Naive thymus-derived CD4-positive, alpha-beta T cell (primary cell): ENCODE measurements around the gene DUSP22. TPM values are rescaled to one million over a fixed set of nuclear protein-coding genes. Genes with fewer than 3 reads are reported as not detected.

Experiments used
- ATAC-seq: fragments of 150-1000 bp; cut with Tn5 transposase; 2 replicates; pipeline ENCODE4 v1.10.0; 2021; ENCODE audit warnings: mild to moderate bottlenecking, moderate library complexity
- CTCF ChIA-PET: fragments of 350-600 bp; sonication (Branson Sonifier 250); formaldehyde crosslinking; loops from one replicate; lab custom pipeline; 2021; ENCODE audit warnings: antibody characterized with exemption; lab: Charles Lee
- POLR2A ChIA-PET: fragments of 350-600 bp; sonication (Branson Sonifier 250); formaldehyde crosslinking; loops from one replicate; lab custom pipeline; 2021; ENCODE audit warnings: antibody characterized with exemption, inconsistent platforms; lab: Charles Lee
- DNase-seq, 9 donors: peaks; one replicate each; pipeline versions ENCODE4 v3.0.0 to v3.0.0-alpha.2; 2020 to 2022; ENCODE audit warnings: mixed read lengths in 1 of 9
- H3K27ac ChIP-seq: one replicate; pipeline ENCODE4 v1.7.0; 2013; ENCODE audit warnings: mild to moderate bottlenecking, low read depth, low read length, moderate library complexity
- H3K27me3 ChIP-seq, 2 donors: one replicate each; pipeline ENCODE4 v1.7.0; 2013; ENCODE audit warnings: low read length in 2 of 2, mild to moderate bottlenecking in 2 of 2, moderate library complexity in 2 of 2; ENCODE audit not compliant: control insufficient read depth in 2 of 2, insufficient read depth in 2 of 2
- H3K36me3 ChIP-seq, 3 experiments: 1 replicate in 2 of 3; 2 replicates in 1 of 3; pipeline ENCODE4 v1.7.0; 2013; ENCODE audit warnings: low read length in 3 of 3, mild to moderate bottlenecking in 3 of 3, moderate library complexity in 1 of 3; ENCODE audit not compliant: insufficient read depth in 3 of 3, control insufficient read depth in 2 of 3
- H3K4me1 ChIP-seq, 2 donors: one replicate each; pipeline ENCODE4 v1.7.0; 2013; ENCODE audit warnings: low read length in 2 of 2, mild to moderate bottlenecking in 2 of 2, moderate library complexity in 1 of 2; ENCODE audit not compliant: control insufficient read depth in 2 of 2, insufficient read depth in 2 of 2
- H3K4me3 ChIP-seq: 2 replicates; pipeline ENCODE4 v1.7.0; 2013; ENCODE audit warnings: mild to moderate bottlenecking, low read length
- H3K9me3 ChIP-seq, 3 experiments: 1 replicate in 2 of 3; 2 replicates in 1 of 3; pipeline ENCODE4 v1.7.0; 2013; ENCODE audit warnings: low read length in 3 of 3; ENCODE audit not compliant: control insufficient read depth in 2 of 3
- H3K27ac Mint-ChIP-seq, 9 donors: one replicate each; pipeline ENCODE4 v1.8.0; 2020 to 2022; ENCODE audit warnings: mixed read lengths in 9 of 9, mild to moderate bottlenecking in 8 of 9, moderate library complexity in 5 of 9, inconsistent platforms in 2 of 9
- H3K27me3 Mint-ChIP-seq, 5 donors: one replicate each; pipeline ENCODE4 v1.8.0; 2021 to 2022; ENCODE audit warnings: mixed read lengths in 5 of 5, mild to moderate bottlenecking in 1 of 5
- H3K36me3 Mint-ChIP-seq, 5 donors: one replicate each; pipeline ENCODE4 v1.8.0; 2020 to 2022; ENCODE audit warnings: mixed read lengths in 5 of 5, mild to moderate bottlenecking in 3 of 5, inconsistent platforms in 1 of 5
- H3K4me1 Mint-ChIP-seq, 7 donors: one replicate each; pipeline ENCODE4 v1.8.0; 2020 to 2022; ENCODE audit warnings: mixed read lengths in 7 of 7, mild to moderate bottlenecking in 3 of 7, inconsistent platforms in 1 of 7
- H3K4me3 Mint-ChIP-seq, 10 donors: one replicate each; pipeline ENCODE4 v1.8.0; 2020 to 2022; ENCODE audit warnings: mild to moderate bottlenecking in 10 of 10, mixed read lengths in 10 of 10, moderate library complexity in 6 of 10, inconsistent platforms in 2 of 10
- H3K9me3 Mint-ChIP-seq, 11 donors: one replicate each; pipeline ENCODE4 v1.8.0; 2020 to 2022; ENCODE audit warnings: mixed read lengths in 11 of 11, mild to moderate bottlenecking in 4 of 11, inconsistent platforms in 1 of 11, moderate library complexity in 1 of 11
- intact Hi-C, 2 donors: fragments of 100-400 bp; cut with micrococcal nuclease; formaldehyde crosslinking; loops; one replicate each; pipeline ENCODE4 v1.15.1; 2023
- polyA plus RNA-seq, 2 donors: library from polyadenylated mRNA; unstranded; fragments of 300-500 nt; fragmentation: Illumina TruSeq; gene quantifications; one replicate each; pipeline ENCODE4 v1.2.3, GENCODE V29; 2021
- total RNA-seq, 6 experiments: library from RNA in 5 of 6; stranded (reverse) in 5 of 6; gene quantifications; 1 replicate in 5 of 6; 2 replicates in 1 of 6; pipeline ENCODE4 v1.2.3 and lab custom pipeline; 2021 to 2026

Gene DUSP22
- total and polyA plus RNA-seq, 7 experiments from 2014 or later = 24.8 to 57.2 (median 36.6) TPM

GRCh38 chr6:310671-311070, 18.4 kb downstream of the DUSP22 start:
- Histone ChIP-seq H3K9me3 (no peaks in the 10 kb centered on the region), H3K27me3 (no peaks in the 10 kb centered on the region), H3K4me3 (no peak overlapping the region), H3K4me1 (peaks cover 0 to 9% of the 10 kb centered on the region in 2 donors), H3K36me3 (peaks cover 0 to 4% (median 0%) of the 10 kb centered on the region in 3 experiments), H3K27ac (no peak overlapping the region)
- no peak for DNase-seq
- H3K36me3 Mint-ChIP-seq = peaks cover 7 to 24% (median 11%) of the 10 kb centered on the region in 5 donors
- no peak overlapping the region for H3K4me3 Mint-ChIP-seq
- peaks cover 0 to 9% (median 0%) of the 10 kb centered on the region in 11 donors for H3K9me3 Mint-ChIP-seq
- peaks cover 14 to 25% (median 17%) of the 10 kb centered on the region in 7 donors for H3K4me1 Mint-ChIP-seq
- ATAC-seq = no peak
- intact Hi-C loops = no loop called here
- CTCF ChIA-PET = no interaction called here
- POLR2A ChIA-PET = interaction anchor here (0.8 kb wide), 1 partner anchor 112 kb away, joined by 3 read pairs; no protein-coding TSS in a partner anchor
- H3K27ac Mint-ChIP-seq = no peak overlapping the region
- no peaks in the 10 kb centered on the region for H3K27me3 Mint-ChIP-seq

- Mint-ChIP-seq H3K36me3 (peaks cover 9 to 25% (median 11%) of the 10 kb centered on the region in 5 donors), H3K4me1 (peaks cover 17 to 27% (median 20%) of the 10 kb centered on the region in 7 donors), H3K27me3 (no peaks in the 10 kb centered on the region), H3K27ac (no peak overlapping the region), H3K4me3 (no peak overlapping the region), H3K9me3 (peaks cover 0 to 9% (median 0%) of the 10 kb centered on the region in 11 donors)
- no peaks in the 10 kb centered on the region for H3K27me3 ChIP-seq
- no peak overlapping the region for H3K4me3 ChIP-seq
- H3K9me3 ChIP-seq = no peaks in the 10 kb centered on the region
- no peak for DNase-seq
- peak; percentile 20 for ATAC-seq
- POLR2A ChIA-PET = no interaction called here
- CTCF ChIA-PET = interaction anchor here (0.7 kb wide), 1 partner anchor 123 kb away, joined by 3 read pairs; no protein-coding TSS in a partner anchor
- H3K27ac ChIP-seq = no peak overlapping the region
- intact Hi-C loops = no loop called here
- H3K36me3 ChIP-seq = peaks cover 0 to 4% (median 0%) of the 10 kb centered on the region in 3 experiments
- H3K4me1 ChIP-seq = peaks cover 0 to 9% of the 10 kb centered on the region in 2 donors
Measured at GRCh38 chr6:311679-312220, 19.5 kb downstream of the DUSP22 start.

DNA sequence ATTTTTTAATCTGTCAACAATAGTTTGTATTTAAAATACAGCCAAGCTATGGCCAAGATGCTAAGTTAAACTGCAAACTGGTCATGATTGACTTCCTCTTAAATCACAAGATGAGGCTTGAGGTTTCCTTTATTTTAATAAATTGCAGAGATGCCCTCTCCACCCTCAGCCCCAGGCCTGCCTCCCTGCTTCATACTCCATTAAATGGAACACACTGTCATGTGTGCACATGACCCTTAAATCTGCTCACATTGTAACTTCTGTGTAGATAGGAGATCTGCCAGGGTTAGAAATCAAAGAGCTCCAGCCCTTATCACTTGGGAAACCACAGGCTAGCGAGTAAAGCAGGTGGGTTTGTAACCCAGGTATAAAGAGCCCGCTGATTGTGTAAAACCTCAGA, 20.8 kb downstream of the DUSP22 start:
- H3K27me3 Mint-ChIP-seq = no peaks in the 10 kb centered on the region
- no peaks in the 10 kb centered on the region for H3K9me3 ChIP-seq
- intact Hi-C loops = no loop called here
- H3K36me3 ChIP-seq = no peaks in the 10 kb centered on the region
- no peak overlapping the region for H3K27ac Mint-ChIP-seq
- POLR2A ChIA-PET = no interaction called here
- H3K27ac ChIP-seq = no peak overlapping the region
- CTCF ChIA-PET = interaction anchor here (0.7 kb wide), 1 partner anchor 32 kb away, joined by 3 read pairs; no protein-coding TSS in a partner anchor
- H3K4me1 ChIP-seq = peaks cover 0 to 9% of the 10 kb centered on the region in 2 donors
- peaks cover 17 to 41% (median 22%) of the 10 kb centered on the region in 7 donors for H3K4me1 Mint-ChIP-seq
- no peak for DNase-seq
- H3K9me3 Mint-ChIP-seq = peaks cover 0 to 8% (median 0%) of the 10 kb centered on the region in 11 donors
- peaks cover 5 to 25% (median 11%) of the 10 kb centered on the region in 5 donors for H3K36me3 Mint-ChIP-seq
- H3K4me3 Mint-ChIP-seq = peak overlapping the region in 1 of 10 donors; percentile 5
- H3K4me3 ChIP-seq = no peak overlapping the region
- ATAC-seq = peak; percentile 72
- H3K27me3 ChIP-seq = no peaks in the 10 kb centered on the region

DNA sequence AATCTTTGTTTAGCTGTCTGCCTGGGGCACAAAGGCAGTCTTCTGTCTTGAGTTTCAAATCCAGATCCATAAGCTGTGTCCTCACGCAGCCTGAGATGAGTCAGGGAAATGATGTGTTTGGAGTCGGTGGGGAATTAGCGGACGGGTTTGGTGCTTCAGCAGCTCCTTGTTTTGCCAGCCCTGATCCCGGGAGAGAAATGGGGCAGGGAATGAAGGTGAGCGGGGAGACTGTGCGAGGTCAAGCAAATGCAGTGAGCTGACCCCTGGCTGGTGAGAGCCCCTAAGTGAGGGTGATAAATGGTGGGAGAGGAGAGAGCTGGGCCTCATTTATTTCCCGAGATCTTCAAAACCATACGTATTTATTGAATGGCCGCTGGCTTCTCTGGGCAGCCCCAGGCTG, 21.6 kb downstream of the DUSP22 start:
- ChIA-PET POLR2A (no interaction called here), CTCF (no interaction called here)
- ATAC-seq (no peak), DNase-seq (no peak)
- no peak overlapping the region for H3K27ac Mint-ChIP-seq
- Histone ChIP-seq H3K36me3 (no peaks in the 10 kb centered on the region), H3K27ac (no peak overlapping the region), H3K9me3 (no peaks in the 10 kb centered on the region), H3K27me3 (no peaks in the 10 kb centered on the region), H3K4me3 (no peak overlapping the region), H3K4me1 (peaks cover 0 to 9% of the 10 kb centered on the region in 2 donors)
- H3K36me3 Mint-ChIP-seq = peaks cover 4 to 25% (median 10%) of the 10 kb centered on the region in 5 donors
- H3K4me1 Mint-ChIP-seq = peaks cover 21 to 45% (median 23%) of the 10 kb centered on the region in 7 donors
- H3K9me3 Mint-ChIP-seq = peaks cover 0 to 6% (median 0%) of the 10 kb centered on the region in 11 donors
- H3K27me3 Mint-ChIP-seq = no peaks in the 10 kb centered on the region
- H3K4me3 Mint-ChIP-seq = no peak overlapping the region
- intact Hi-C loops = no loop called here

GRCh38 chr6:314377-314776, 22.1 kb downstream of the DUSP22 start:
- Mint-ChIP-seq H3K27ac (no peak overlapping the region), H3K27me3 (no peaks in the 10 kb centered on the region), H3K4me3 (no peak overlapping the region), H3K36me3 (peaks cover 4 to 28% (median 12%) of the 10 kb centered on the region in 5 donors), H3K9me3 (peaks cover 0 to 6% (median 0%) of the 10 kb centered on the region in 11 donors), H3K4me1 (peaks cover 21 to 49% (median 26%) of the 10 kb centered on the region in 7 donors)
- POLR2A ChIA-PET = no interaction called here
- H3K36me3 ChIP-seq = no peaks in the 10 kb centered on the region
- ATAC-seq (no peak), DNase-seq (no peak)
- no peak overlapping the region for H3K27ac ChIP-seq
- no peak overlapping the region for H3K4me3 ChIP-seq
- intact Hi-C loops = no loop called here
- no peaks in the 10 kb centered on the region for H3K27me3 ChIP-seq
- H3K9me3 ChIP-seq = no peaks in the 10 kb centered on the region
- peaks cover 0 to 9% of the 10 kb centered on the region in 2 donors for H3K4me1 ChIP-seq
- CTCF ChIA-PET = no interaction called here

GRCh38 chr6:315226-315625, 22.9 kb downstream of the DUSP22 start:
- Histone ChIP-seq H3K9me3 (no peaks in the 10 kb centered on the region), H3K4me3 (no peak overlapping the region), H3K4me1 (peaks cover 0 to 9% of the 10 kb centered on the region in 2 donors), H3K27ac (no peak overlapping the region), H3K36me3 (no peaks in the 10 kb centered on the region), H3K27me3 (no peaks in the 10 kb centered on the region)
- Mint-ChIP-seq H3K9me3 (peaks cover 0 to 5% (median 0%) of the 10 kb centered on the region in 11 donors), H3K27ac (no peak overlapping the region), H3K36me3 (peaks cover 0 to 27% (median 12%) of the 10 kb centered on the region in 5 donors), H3K27me3 (no peaks in the 10 kb centered on the region), H3K4me1 (peaks cover 17 to 51% (median 22%) of the 10 kb centered on the region in 7 donors), H3K4me3 (no peak overlapping the region)
- no peak for ATAC-seq
- POLR2A ChIA-PET = no interaction called here
- DNase-seq = no peak
- intact Hi-C loops = no loop called here
- CTCF ChIA-PET = no interaction called here
